IPS-18c (cell line): ENCODE measurements around the gene PLA2G1B.

Experiments
- H3K4me3 ChIP-seq: 2 replicates; pipeline ENCODE4 v1.7.0; 2013; ENCODE audit warnings: low read depth, mild to moderate bottlenecking, low read length, moderate library complexity; ENCODE audit not compliant: insufficient read depth
- H3K9me3 ChIP-seq: one replicate; pipeline ENCODE4 v1.6.1; 2013; ENCODE audit warnings: mild to moderate bottlenecking, low read length, moderate library complexity; ENCODE audit not compliant: control insufficient read depth, insufficient read depth

The PLA2G1B gene

GRCh38 chr12:120362516-120363273, 35.1 kb upstream of the PLA2G1B start:
- H3K9me3 ChIP-seq: no peaks in the 10 kb centered on the region
- no peak overlapping the region for H3K4me3 ChIP-seq

DNA sequence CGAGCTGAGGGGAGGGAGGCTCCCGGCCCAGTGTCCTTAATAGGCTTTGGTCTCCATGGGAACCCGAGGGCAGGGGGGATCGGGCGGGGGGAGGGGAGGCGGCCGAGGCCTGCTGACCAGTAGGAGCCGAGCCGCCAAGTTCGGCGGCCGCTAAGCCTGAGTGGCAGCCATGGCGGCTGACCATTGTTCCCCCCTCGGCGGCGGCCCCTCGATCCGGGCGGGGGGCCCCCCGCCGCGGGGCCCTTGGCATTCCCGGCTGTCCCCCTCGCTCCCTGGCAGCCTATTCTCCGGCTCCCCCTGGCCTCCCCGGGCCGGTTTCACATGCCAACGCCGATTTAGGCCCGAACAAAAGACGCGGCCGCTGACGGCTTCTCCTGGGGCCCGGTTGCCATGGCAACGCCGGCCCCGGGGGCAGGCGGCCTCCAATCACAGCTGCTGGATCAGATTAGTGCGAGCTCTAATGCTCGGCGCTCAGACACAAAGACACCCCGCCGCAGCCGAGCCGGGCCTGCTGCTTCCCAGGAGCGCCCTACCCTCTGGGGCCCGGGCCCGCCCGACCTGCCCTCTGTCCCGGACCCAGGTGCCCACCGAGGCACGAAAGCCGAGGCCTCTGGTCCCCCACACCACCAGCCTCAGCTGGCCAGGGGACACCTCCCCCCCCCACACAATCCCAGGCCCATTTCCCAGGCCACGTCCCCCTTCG, 34.1 kb upstream of the PLA2G1B start:
- Histone ChIP-seq H3K4me3 (peak overlapping the region; percentile 38; the same call in 1 of the 2 replicates), H3K9me3 (no peaks in the 10 kb centered on the region)

DNA sequence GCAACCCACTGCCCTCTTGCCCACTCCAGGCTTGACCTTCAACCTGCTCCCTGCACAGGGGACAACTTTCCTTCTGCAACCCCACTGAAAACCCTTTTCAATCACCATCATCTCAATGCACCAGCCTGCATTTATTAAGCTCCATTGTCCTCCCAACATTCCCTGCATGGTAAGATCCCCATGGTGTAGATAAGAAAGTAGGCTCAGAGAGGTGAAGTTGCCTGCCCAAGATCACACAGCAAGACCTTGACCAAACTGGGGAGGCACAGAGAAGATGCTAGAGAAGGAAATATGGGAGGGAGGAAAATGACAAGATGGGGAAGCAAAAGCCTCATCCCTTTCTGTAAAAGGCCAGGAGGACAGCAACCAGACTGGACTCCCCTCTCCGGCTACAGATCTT, 31.5 kb upstream of the PLA2G1B start:
- Histone ChIP-seq H3K9me3 (no peaks in the 10 kb centered on the region), H3K4me3 (no peak overlapping the region)

DNA sequence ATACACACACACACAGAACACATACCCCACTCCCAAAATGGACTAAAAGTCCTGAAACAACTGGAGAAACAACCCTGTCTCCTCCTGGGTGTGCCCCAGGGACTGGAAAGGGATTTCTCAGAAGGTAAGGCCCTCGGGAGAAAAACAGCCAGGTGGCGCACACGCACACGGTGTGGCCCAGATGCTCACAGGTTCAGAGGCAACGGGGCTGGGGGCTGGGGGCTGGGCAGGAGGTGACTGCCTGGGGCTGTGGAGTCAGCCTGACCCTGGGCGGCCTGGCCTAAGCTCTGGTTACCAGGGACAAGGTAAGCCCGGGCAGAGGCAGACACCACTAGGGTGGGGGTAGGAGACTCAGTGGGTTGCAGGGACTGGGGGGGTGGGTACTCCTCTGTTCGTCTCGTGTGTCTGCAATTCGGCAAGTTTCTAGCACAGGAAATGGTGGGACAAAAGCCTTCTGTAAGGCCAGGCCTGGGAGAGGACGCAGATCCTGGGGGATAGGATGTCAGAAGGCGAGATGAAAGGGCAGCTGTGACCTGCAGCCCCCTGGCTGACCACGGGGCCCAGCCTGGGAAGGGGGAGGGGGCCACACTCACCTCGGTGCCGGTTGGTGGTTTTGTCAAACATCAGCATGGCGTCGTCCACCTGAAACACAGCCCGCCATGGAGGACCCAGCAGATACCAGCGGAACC, 31.0 kb upstream of the PLA2G1B start:
- Histone ChIP-seq H3K9me3 (no peaks in the 10 kb centered on the region), H3K4me3 (no peak overlapping the region)

- Histone ChIP-seq H3K4me3 (no peak overlapping the region), H3K9me3 (no peaks in the 10 kb centered on the region)
Observed at GRCh38 chr12:120357104-120357503, 29.5 kb upstream of the PLA2G1B start.

DNA sequence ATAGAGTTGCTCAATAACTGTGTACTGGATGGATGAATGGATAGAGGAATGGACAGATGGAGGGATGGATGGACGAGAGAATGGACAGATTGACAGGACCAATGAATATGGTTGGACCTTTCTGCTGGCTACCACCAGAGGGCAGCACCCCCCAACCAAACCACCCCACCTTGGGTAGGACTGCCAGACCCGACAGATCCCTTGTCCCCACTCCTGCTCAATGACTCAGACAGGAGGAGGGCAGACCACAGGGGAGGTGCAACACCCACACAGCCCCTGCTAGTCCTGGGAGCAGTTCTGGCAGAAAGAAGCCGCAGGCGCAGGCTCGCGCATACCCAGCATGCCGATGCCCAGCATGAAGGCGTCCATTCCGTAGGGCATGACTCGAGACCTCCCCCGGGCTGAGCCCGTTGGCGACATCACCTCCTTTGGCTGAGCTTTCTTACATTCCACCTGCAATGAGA, 29.0 kb upstream of the PLA2G1B start:
- H3K9me3 ChIP-seq: no peaks in the 10 kb centered on the region

DNA sequence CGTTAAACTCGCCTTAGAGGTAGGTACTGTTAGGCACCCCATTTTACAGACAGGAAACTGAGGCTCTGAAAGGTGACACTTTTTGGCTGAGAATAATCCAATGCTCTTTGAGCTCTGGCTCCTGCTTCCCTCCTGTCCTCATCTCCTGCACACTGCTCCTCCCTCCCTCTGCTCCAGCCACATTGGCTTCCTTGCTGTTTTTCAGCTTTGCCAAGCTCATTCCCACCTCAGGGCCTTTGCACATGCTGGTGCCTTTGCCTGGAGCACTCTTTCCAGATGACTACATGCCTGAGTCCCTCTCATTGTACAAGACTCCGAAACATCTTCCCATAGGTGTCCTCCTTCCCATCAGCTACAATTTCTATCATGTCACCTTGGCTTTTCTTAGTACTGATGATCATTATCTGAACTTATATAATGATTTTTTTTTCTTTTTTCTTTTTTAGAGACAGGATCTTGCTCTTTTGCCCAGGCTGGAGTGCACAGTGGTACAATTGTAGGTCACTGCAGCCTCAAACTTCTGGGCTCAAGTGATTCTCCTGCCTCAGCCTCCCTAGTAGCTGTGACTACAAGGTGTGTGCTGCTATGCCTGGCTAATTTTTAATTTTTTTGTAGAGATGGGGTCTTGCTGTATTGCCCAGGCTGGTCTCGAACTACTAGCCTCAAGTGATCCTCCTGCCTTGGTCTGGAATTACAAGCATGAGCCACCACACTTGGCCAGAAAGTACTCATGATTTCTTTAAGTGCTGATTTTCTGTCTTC, 26.2 kb upstream of the PLA2G1B start:
- no peaks in the 10 kb centered on the region for H3K9me3 ChIP-seq
- H3K4me3 ChIP-seq: no peak overlapping the region

More for the DNA sequence above, 29.0 kb upstream of the PLA2G1B start:
- H3K4me3 ChIP-seq: no peak overlapping the region

GRCh38 chr12:120353136-120353535, 25.6 kb upstream of the PLA2G1B start:
- no peak overlapping the region for H3K4me3 ChIP-seq

GRCh38 chr12:120352117-120352516, 24.5 kb upstream of the PLA2G1B start:
- H3K4me3 ChIP-seq: no peak overlapping the region
- H3K9me3 ChIP-seq: no peaks in the 10 kb centered on the region

More at GRCh38 chr12:120353136-120353535, 25.6 kb upstream of the PLA2G1B start:
- no peaks in the 10 kb centered on the region for H3K9me3 ChIP-seq

DNA sequence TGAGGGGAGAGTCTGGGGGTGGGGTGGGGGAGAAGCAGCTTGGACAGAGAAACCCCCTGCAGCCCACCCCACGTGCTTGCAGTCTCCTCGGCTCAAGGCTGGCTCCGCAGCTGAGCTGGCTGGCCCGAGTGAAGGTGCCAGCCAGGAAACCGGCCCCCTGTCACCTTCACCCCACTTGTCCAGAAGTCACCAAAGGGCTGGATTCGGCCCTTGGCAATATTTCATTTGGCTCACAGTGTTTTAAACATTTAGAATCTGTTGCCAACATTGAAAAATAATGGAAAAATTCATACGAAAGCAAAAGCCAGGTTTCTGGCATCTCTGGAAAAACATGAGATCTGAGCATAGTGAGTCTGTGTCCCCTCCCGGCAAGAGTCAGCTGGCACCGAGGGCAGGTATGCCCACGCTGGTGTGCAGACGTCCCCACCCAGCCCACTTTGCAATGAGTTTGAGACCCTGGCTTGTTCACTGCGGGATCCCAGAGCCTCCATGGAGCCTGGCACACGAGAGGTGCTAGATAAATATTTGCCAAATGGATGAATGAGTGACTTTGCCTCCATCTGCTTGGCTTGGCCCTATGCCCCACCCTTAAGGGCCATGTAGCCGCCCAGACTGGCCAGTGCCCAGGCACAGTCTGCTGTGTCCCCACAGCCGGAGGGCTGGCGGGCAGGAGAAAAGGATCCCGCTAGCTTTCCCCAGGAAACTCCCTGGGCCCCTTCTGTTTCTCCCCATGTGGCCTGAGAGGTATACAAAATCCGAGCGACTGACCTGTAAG, 23.2 kb upstream of the PLA2G1B start:
- no peak overlapping the region for H3K4me3 ChIP-seq

DNA sequence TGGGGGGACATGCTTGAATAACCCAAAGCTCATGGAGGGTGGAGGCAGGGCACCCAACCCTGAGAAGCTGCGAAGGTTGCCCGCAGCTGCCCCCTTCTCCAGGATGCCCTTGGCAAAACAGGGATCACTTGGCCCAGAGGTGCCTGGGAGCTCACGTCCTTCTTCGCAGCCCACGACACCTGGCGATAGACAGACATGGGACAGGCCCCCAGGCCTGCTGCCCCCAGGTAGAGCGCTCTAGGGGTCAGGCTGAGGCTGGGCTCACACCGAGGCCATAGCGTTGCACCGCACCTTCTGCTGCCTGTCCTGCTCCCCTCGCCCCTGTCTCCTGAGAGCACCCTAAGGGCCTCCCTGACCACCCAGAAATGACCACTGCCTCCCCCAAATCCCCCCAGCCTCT, 20.2 kb upstream of the PLA2G1B start:
- Histone ChIP-seq H3K4me3 (no peak overlapping the region), H3K9me3 (no peaks in the 10 kb centered on the region)

More for the DNA sequence above, 23.2 kb upstream of the PLA2G1B start:
- no peaks in the 10 kb centered on the region for H3K9me3 ChIP-seq

DNA sequence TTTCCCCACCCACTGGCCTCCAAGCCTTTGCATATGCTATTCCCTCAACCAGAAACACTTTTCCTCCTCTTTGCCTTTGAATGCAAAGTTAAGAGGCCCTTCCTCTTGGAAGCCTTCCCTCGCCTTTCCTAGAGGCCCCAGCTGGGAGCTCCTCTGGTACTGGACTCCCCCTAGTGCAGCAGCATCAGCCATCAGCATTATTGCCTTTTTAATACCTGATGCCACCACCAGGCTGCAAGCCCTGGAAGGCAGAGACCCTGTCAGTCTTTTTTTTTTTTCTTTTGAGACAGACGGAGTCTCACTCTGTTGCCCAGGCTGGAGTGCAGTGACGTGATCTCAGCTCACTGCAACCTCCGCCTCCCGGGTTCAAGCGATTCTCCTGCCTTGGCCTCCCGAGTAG, 19.1 kb upstream of the PLA2G1B start:
- Histone ChIP-seq H3K9me3 (no peaks in the 10 kb centered on the region), H3K4me3 (no peak overlapping the region)

DNA sequence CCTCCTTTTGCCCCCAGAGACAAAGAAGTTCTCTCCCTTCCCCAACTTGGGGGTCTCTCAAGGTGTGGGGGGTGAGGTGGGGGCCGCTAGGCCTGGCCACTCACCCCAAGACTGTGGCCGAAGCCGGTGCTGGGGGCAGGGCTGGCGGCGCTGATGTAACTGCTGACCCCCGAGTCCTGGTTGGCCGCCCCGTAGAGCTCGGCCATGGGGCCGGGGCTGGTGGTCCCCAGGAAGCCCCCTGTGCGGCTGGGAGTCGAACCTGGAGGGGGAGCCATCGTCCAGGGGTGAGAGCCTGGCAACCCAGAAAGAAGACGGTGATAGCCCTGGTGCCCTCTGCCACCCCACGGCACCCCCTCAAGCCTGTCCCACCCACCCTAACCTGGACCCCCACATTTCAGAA, 18.5 kb upstream of the PLA2G1B start:
- Histone ChIP-seq H3K9me3 (no peaks in the 10 kb centered on the region), H3K4me3 (no peak overlapping the region)

- Histone ChIP-seq H3K9me3 (no peaks in the 10 kb centered on the region), H3K4me3 (no peak overlapping the region)
Observed at GRCh38 chr12:120343692-120344091, 16.1 kb upstream of the PLA2G1B start.

GRCh38 chr12:120343039-120343537, 15.5 kb upstream of the PLA2G1B start:
- Histone ChIP-seq H3K4me3 (no peak overlapping the region), H3K9me3 (peaks cover 1% of the 10 kb centered on the region)
